Testis (tissue), 3 donors: ENCODE results near the gene FSIP1. TPM values are rescaled to one million over a fixed set of nuclear protein-coding genes. Genes with fewer than 3 reads are reported as not detected.

Experiments used
- DNase-seq: peaks from one replicate; pipeline ENCODE4 v3.0.0-alpha.2; 2019
- H3K27ac ChIP-seq, 2 donors: fragments of 200-600 bp; sonication (generic); one replicate each; pipeline ENCODE4 v1.5.1; 2019
- H3K27me3 ChIP-seq: fragments of 200-600 bp; sonication (generic); one replicate; pipeline ENCODE4 v1.5.1; 2019
- H3K36me3 ChIP-seq: fragments of 200-600 bp; sonication (generic); one replicate; pipeline ENCODE4 v1.5.1; 2017; ENCODE audit warnings: low read depth; ENCODE audit errors: missing control alignments
- H3K4me1 ChIP-seq: fragments of 200-600 bp; sonication (generic); one replicate; pipeline ENCODE4 v1.5.1; 2019
- H3K4me3 ChIP-seq, 2 donors: fragments of 200-600 bp; sonication (generic); one replicate each; pipeline ENCODE4 v1.5.1; 2017 to 2019
- H3K9me3 ChIP-seq: fragments of 200-600 bp; sonication (generic); one replicate; pipeline ENCODE4 v1.5.1; 2017
- POLR2A ChIP-seq: fragments of 450-650 bp; IDR thresholded peaks from one replicate; pipeline ENCODE4 v1.6.1; 2017; ENCODE audit warnings: antibody characterized with exemption, mild to moderate bottlenecking, moderate library complexity
- WGBS, 2 donors: methylation state at CpG; one replicate each; pipeline ENCODE4 v1.1.5; 2018; 5-methylcytosine and 5-hydroxymethylcytosine counted together
- intact Hi-C: fragments of 100-400 bp; cut with DNase I; formaldehyde crosslinking; loops from one replicate; pipeline ENCODE4 v1.15.1; 2023; ENCODE audit warnings: low total_unique reads
- polyA plus RNA-seq: library from polyadenylated mRNA; stranded (reverse); fragments of 350-450 nt; fragmentation: Illumina TruSeq; extraction: RNeasy Lipid Tissue Mini Kit (QIAGEN cat#74804); gene quantifications from one replicate; pipeline ENCODE4 v1.2.3, GENCODE V29; 2014; ENCODE audit warnings: low read depth, low replicate concordance; ENCODE audit not compliant: insufficient read depth
- total RNA-seq, 2 donors: library from RNA; depleted of rRNA; stranded (reverse); fragments of >200 nt; gene quantifications; one replicate each; pipeline ENCODE4 v1.2.3, GENCODE V29; 2016
- TF ChIP-seq, protein P1 (sequence below), 3 experiments: fragments of 450-650 bp in 2 of 3; fragments of 200-600 bp in 1 of 3; sonication (generic) in 1 of 3; IDR thresholded peaks; one replicate each; pipeline ENCODE4 v1.5.1; 2016 to 2019; ENCODE audit warnings: antibody characterized with exemption in 3 of 3, mild to moderate bottlenecking in 2 of 3, moderate library complexity in 1 of 3

FSIP1 gene
- total and polyA plus RNA-seq, 3 donors from 2014 or later = 5.8 to 11.2 (median 8.2) TPM

DNA sequence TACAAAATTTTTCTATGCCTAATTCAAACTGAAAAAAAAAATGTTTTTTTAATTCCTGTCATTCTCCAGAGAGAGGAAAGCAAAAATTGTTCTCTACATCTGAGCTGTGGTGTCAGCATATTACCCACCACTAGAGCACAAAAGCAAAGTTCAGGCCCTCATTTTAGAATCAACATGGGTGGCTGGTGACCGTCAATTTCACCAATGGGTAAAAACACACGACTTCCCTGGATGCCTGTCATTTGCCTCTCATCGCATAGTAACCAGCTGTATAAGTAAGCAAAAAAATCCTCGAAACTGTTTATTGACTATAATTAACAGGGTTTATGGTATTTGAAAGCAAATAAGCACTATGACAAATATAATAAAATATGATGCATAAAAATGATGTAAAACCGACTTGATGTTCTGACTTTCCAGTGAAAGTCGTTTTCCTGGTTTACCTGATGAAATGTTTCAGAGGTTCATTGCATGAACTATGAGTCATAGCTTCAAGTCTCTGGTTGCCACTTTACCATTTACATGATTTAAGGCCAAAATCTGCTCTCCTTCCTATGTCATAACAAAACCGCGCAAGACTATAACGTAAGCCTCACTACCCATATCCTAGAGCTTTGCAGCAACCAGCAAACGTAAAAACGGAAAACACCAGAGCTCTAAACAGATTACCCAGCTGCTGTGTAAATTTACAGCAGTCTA lies 141.3 kb downstream of the FSIP1 start:
- Histone ChIP-seq H3K27me3 (no peaks in the 10 kb centered on the region), H3K36me3 (no peaks in the 10 kb centered on the region), H3K4me1 (no peaks in the 10 kb centered on the region), H3K27ac (no peak overlapping the region), H3K9me3 (no peaks in the 10 kb centered on the region), H3K4me3 (no peak overlapping the region)
- TF ChIP-seq, protein P1, sequence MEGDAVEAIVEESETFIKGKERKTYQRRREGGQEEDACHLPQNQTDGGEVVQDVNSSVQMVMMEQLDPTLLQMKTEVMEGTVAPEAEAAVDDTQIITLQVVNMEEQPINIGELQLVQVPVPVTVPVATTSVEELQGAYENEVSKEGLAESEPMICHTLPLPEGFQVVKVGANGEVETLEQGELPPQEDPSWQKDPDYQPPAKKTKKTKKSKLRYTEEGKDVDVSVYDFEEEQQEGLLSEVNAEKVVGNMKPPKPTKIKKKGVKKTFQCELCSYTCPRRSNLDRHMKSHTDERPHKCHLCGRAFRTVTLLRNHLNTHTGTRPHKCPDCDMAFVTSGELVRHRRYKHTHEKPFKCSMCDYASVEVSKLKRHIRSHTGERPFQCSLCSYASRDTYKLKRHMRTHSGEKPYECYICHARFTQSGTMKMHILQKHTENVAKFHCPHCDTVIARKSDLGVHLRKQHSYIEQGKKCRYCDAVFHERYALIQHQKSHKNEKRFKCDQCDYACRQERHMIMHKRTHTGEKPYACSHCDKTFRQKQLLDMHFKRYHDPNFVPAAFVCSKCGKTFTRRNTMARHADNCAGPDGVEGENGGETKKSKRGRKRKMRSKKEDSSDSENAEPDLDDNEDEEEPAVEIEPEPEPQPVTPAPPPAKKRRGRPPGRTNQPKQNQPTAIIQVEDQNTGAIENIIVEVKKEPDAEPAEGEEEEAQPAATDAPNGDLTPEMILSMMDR (IDR thresholded peaks at IDR 0.05) = peak in 1 of 3 experiments; percentile 12
- TF ChIP-seq POLR2A = no peak
- no peak for DNase-seq
- intact Hi-C loops = no loop called here
- 82 to 93% methylated on average over 11 of the region's 11 CpGs for WGBS, 2 donors

DNA sequence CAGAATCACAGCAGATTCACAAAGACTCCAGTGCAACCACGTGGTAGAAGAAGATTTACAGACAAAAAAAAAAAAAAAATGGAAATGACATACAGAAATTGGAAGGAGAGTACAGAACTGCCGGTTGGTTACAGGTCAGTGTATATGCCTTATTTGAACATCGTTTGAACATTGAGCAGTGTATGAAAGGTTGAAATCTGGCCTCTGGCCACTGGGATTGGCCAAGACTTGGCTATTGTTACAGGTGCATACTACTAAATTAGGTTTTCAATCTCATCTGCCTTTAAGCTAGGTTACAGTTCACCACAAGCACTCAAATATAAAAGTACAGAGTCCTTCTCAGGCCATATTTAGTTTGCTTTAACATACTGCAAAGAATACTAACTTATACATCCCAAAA lies 142.0 kb downstream of the FSIP1 start:
- Histone ChIP-seq H3K27me3 (no peaks in the 10 kb centered on the region), H3K9me3 (no peaks in the 10 kb centered on the region), H3K36me3 (no peaks in the 10 kb centered on the region), H3K4me1 (no peaks in the 10 kb centered on the region), H3K4me3 (no peak overlapping the region), H3K27ac (no peak overlapping the region)
- TF ChIP-seq, protein P1 (IDR thresholded peaks at IDR 0.05) = no peak
- TF ChIP-seq POLR2A = no peak
- DNase-seq = no peak
- intact Hi-C loops = no loop called here
- 74 to 86% methylated on average over 3 of the region's 3 CpGs for WGBS, 2 donors

GRCh38 chr15:39639037-39639436 lies 143.6 kb downstream of the FSIP1 start:
- 83 to 90% methylated on average over 1 of the region's 1 CpG for WGBS, 2 donors
- no peak for DNase-seq
- Histone ChIP-seq H3K4me1 (no peaks in the 10 kb centered on the region), H3K4me3 (no peak overlapping the region), H3K27me3 (no peaks in the 10 kb centered on the region), H3K9me3 (no peaks in the 10 kb centered on the region), H3K27ac (no peak overlapping the region), H3K36me3 (no peaks in the 10 kb centered on the region)
- TF ChIP-seq, protein P1 (IDR thresholded peaks at IDR 0.05) = no peak
- TF ChIP-seq POLR2A = no peak
- intact Hi-C loops = no loop called here

- H3K9me3 ChIP-seq = no peaks in the 10 kb centered on the region
- no peak overlapping the region for H3K27ac ChIP-seq
- no peaks in the 10 kb centered on the region for H3K4me1 ChIP-seq
- 95% methylated on average over 1 of the region's 1 CpG for WGBS, 2 donors
- H3K27me3 ChIP-seq = no peaks in the 10 kb centered on the region
- no peak for TF ChIP-seq POLR2A
- TF ChIP-seq, protein P1 (IDR thresholded peaks at IDR 0.05) = no peak
- H3K4me3 ChIP-seq = no peak overlapping the region
- no peak for DNase-seq
- intact Hi-C loops = no loop called here
- H3K36me3 ChIP-seq = no peaks in the 10 kb centered on the region
Observed at GRCh38 chr15:39638041-39638440, 144.6 kb downstream of the FSIP1 start.

DNA sequence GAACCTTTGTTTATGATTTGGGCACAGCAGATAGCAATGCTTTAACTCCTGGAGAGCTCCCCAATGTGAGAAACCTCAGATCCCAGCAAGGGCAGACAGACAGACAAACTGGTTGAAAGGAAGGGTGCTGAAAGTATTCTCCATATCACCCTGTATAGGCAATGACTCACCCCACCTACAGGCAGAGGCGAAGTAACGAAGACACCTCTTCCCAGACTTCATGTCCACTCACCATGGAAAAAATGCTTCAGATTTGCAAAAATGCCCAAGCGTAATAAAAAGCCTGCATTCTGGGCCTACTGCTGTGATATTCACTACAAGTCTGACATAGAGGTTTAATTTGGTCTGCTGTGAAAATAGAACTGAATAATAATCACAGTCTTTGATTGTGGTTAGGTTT lies 151.3 kb downstream of the FSIP1 start:
- no peak for DNase-seq
- Histone ChIP-seq H3K9me3 (no peaks in the 10 kb centered on the region), H3K36me3 (no peaks in the 10 kb centered on the region), H3K4me1 (peaks cover 4% of the 10 kb centered on the region), H3K27ac (no peak overlapping the region), H3K4me3 (no peak overlapping the region), H3K27me3 (no peaks in the 10 kb centered on the region)
- 94 to 99% methylated on average over 3 of the region's 3 CpGs for WGBS, 2 donors
- intact Hi-C loops = no loop called here
- TF ChIP-seq, protein P1 (IDR thresholded peaks at IDR 0.05) = no peak
- no peak for TF ChIP-seq POLR2A
